GM18505 (cell line): Measurements from ENCODE around the gene PFN3.
"Not testable (repeated sequence)": the region's sequence is repeated elsewhere in the genome, so short reads cannot be mapped to it uniquely, and the experiment has no call there.

Experiments
- ATAC-seq: cut with Tn5 transposase; IDR thresholded peaks from one replicate; pipeline ENCODE4 v1.9.1; 2021; ENCODE audit not compliant: unreplicated experiment
- POLR2A ChIP-seq: IDR thresholded peaks from 4 replicates; pipeline ENCODE4 v1.6.1; 2011; ENCODE audit warnings: borderline replicate concordance; ENCODE audit not compliant: insufficient read depth, insufficient read length; ENCODE audit errors: extremely low read depth

The PFN3 gene

DNA sequence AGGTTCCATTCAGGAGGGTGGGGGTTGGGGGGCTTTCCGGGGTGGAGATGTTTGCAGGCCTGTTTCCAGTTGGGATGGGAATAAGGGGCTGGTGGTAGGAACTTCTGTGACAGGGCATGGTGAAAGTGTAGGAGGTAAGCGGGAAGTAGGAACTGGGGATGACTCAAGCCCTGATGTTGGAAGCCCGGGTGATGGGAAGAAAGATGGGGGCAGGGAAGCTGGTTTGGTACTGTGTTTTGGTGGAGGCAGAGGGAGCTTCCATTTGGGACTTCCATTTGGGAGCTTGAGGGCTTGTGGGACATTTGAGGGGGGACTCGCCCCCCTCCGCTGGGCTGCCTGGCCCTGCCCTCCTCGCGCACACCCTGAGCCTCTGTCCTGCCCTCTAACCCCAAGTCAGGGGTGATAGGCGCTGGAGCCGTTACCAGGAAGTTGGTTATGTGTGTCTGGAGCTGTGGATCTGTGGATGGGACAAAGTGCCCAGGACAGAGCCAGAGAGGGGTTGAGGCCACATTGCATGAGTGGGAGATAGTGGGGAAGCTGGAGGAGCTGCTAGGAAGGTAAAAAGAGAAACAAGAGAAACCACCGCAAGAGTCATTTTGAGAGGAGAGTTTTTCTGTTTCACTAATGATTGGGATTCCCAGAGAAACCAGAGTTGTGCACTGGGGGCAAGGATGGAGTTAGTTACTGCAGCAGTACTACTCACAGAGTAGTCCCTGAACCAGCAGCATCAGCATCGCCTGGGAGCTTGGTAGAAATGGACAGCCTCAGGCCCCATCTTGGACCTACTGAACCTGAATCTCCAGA, 36.1 kb downstream of the PFN3 start:
- TF ChIP-seq POLR2A: no peak
- no peak for ATAC-seq

DNA sequence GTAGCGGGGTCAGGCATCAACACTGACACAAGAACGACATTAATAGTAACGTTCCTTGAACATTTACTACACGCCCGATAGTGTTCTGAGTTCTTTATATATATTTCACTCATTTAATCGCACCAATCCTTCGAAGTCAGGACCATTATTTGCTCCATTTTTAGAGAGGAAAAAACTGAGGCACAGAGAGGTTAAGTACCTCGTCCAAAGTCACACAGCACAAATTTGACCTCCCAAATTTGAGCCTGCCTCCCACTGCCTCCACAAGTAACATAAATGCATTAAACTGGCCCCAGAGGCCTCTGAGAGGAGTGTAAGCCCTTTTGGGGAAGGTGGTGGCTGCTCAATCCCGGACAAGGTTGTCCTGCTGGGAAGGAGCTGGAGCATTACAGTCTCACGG, 36.9 kb downstream of the PFN3 start:
- no peak for ATAC-seq
- TF ChIP-seq POLR2A: no peak

DNA sequence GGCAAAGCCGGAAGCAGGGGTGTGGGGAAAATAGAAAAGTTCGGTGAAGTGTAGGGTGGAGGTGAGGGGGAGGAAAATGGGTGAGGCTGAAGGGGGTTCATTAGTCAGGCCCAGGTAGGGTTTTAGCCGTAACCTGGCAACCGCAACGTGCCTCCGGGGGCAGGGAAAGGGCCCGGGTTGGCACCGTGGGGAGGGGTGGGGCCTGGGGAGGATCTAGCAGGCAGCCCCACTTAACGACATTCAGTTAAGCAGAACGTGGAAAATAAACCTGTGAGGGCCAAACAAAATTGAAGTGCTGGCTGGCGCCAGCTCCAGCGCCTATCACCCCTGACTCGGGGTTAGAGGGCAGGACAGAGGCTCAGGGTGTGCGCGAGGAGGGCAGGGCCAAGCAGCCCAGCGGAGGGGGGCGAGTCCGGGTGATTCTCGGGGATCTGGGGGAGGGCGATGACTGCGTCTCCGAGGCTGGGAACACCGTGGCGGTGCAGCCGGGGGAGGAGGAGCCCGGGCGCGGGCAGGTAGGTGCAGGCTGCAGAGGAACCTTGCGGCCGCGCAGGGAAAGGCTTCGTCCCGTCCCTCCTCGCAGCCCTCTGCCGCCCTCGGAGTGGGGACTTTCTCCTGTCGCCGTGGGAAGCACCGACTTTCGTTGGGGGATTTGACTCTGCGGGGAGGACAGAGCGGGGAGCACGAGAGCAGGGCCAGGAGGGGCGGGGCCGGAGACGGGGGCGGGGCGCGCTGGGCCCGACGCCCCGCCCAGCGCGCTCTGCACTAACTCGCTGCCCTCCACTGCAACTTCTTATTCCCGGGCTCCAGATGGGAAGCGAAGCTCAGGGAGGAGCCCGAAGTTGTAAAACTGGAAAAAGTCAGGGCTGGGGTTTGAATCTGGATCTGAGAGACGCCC, 37.6 kb downstream of the PFN3 start:
- peak; percentile 40 for ATAC-seq
- TF ChIP-seq POLR2A: peak; percentile 42

DNA sequence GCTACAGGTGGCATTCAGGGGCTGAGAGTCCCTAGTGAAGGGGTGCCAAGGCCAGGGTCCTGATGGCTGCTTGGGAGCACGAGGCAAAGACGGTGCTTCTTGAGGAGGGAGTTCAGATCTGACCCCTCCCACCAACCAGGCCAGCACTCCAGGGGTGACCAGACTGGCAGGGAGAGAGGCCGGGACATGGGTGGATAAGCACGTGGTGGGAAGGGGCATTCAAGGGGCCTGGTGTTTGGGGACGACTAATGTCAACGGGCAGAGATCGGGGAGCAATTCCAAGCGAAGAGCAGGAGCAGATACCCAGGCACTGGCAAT, 38.2 kb downstream of the PFN3 start:
- no peak for ATAC-seq
- TF ChIP-seq POLR2A: no peak

DNA sequence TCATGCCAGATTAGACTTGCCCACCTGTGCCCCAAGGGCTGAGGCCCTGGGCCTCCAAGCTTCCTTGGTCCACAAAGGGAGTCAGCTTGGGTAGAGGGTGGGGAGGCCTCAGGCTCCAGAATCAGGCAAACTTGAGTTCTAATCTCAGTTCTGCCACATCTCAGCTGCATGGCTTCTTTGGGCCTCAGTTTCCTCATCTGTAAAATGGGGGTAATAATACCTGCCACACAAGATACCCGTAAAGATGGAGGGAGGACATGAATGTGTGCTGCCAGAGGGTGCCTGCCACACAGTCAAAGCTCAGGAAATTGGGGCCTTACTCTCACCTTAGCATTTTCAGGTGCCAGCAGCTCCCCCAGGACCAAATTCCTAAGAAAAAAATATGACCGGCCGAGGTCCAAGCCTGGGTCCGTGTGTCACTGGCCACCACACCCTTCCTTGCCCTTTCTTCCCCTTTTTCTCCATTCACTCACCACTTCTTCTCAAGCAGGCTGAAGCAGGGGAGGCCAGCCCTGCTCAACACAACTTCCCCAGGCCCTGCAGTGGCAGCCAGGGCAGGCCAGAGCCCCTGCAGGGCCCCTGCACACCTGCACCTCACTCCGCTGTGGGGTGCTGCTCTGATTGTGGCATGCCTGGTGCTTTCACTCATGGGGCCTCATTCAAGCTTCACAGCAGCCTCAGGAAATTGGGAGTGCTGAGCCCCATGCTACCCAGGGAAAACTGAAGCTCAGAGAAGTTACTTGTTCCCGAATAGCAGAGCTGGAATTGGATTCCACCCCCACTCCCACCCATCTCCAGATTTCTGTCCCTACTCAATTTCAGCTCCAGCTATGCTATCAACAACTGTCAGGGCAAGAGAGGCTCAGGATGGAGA, 38.8 kb downstream of the PFN3 start:
- no peak for ATAC-seq
- no peak for TF ChIP-seq POLR2A

DNA sequence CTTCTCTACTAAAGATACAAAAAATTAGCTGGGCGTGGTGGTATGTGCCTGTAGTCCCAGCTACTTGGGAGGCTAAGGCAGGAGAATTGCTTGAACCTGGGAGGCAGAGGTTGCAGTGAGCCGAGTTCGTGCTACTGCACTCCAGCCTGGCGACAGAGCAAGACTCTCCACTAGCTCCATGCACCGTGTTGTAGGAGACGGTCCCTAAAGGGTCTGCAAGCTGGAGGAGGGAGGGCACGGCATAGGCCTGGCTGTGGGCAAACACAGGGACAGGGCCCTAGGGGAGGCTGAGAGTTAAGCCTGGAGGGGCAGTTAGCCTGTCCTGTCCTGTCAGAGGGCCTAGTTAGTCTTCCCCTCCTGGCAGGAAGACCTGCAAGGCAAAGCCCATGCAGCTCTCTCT, 39.7 kb downstream of the PFN3 start:
- ATAC-seq: not testable (repeated sequence)

DNA sequence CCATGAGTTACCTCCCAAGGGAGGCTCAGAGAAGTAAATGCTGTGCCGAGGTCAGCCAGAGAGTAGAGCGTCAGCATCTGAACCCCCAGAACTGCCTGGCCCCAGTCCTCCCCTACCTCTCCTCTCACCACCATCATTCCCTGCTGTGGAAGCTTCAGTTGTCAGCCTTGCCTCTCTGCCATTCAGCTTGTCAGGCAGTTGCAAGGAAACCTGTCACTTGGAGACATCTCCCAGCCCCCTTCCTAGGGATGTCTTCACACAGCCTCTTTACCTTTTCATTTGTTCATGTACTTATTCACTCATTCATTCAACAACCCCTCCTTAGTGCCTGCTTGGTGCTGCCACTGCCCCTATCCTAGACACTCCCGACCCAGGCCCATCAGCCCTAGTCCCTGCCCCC, 40.6 kb downstream of the PFN3 start:
- no peak for ATAC-seq
- TF ChIP-seq POLR2A: no peak

DNA sequence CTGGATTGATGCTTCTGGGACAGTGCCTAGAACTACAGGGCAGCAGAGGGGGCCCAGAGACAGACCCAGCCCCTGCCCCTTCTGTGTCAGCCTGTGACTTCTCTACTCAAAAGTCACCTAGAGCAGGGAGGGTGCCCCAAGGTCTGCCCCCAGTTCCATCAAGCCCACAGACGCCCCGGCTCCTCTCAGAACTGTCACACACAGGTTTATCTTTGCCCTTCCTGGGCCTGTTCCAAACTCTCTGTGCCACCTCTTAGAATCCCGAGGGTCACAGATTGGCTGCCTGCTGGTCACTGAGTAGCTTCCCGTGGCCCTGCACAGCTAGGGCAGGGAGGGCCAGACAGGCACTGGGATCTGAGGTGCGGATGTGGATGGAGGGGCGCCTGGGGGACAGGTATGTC, 41.0 kb downstream of the PFN3 start:
- TF ChIP-seq POLR2A: no peak
- ATAC-seq: no peak

DNA sequence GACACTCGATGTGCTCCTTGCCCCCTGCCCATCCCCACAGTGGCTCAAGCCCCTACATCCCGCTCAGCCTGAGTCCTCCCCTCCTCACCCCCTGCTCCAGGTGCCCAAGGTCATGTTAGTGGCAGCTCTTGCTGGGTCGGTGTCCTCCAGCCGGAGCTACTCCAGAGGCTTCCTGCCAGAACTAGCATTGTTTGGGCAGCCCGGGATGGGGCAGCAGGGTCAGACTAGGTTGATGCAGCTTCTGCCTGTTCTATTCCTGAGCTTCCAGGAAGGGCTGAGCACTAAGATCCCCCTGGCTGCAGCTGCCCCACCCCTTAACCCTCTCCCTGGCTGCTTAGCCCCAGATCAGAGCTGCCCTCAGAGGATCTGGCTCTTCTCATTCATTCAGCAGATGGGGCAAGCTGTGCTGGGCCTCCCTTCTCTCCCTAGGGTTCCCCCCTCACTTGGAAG, 42.1 kb downstream of the PFN3 start:
- TF ChIP-seq POLR2A: no peak
- no peak for ATAC-seq

DNA sequence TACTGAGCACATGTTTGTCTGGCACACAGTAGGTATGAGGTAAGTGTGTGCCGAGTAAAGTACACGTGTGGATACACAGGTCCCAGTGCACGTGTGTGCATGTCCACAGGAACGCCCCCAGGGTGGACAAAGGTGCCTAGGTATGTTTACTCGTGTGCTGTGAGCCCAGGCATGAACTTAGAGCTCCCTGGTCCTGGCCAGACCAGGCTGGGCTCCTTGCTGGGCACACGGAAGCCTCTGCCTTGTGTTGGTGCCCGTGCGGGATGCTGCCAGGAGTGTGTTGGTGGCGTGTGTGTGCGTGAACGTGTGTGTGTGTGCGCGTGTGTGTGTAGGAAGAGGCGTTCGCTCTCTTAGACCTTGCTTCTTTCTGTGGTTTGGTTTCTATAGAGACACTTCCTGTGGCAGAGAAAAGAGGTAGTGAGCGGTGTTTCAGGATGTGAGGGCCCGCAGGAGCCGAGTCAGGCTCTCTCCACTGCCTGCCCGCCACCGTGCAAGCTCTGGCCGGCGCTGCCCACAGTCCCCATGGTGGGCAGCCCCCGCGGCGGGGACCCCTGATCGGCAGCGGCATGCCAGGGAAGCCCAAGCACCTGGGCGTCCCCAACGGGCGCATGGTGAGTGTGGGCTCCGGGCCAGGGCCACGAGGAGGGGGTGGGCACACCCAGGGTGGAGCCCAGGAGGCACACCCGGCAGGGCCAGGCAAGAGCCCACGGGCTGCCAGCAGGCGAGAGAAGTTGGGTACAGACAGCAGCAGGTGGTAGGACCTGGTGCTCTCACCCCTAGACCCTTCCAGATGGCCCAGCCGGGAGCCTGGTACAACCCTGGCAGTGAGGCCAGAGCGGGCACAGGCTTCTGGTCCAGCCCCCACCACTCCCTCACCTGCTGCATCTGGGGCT, 42.8 kb downstream of the PFN3 start, which contains the start of gene RGS14:
Gene RGS14, plus strand, starts transcription at position 466 of the 893 bp plus-strand sequence. Its CDS starts 101 bp downstream, at position 567.
- TF ChIP-seq POLR2A: peak; percentile 81
- ATAC-seq: peak; percentile 79

DNA sequence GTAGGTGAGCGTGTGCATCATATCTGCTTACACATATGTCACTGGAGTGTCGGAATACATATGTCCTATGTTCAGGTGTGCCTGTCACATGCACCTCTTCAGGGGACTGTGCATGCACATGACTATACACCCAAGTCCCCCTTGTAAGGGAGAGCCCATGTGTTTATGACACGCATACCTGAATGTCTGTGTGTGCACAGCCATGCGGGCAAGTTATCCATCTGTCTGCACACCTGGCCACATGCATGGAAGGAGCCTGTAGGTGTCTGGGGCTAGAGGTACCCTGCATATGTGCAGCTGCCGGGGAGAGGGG, 43.4 kb downstream of the PFN3 start:
- TF ChIP-seq POLR2A: no peak

DNA sequence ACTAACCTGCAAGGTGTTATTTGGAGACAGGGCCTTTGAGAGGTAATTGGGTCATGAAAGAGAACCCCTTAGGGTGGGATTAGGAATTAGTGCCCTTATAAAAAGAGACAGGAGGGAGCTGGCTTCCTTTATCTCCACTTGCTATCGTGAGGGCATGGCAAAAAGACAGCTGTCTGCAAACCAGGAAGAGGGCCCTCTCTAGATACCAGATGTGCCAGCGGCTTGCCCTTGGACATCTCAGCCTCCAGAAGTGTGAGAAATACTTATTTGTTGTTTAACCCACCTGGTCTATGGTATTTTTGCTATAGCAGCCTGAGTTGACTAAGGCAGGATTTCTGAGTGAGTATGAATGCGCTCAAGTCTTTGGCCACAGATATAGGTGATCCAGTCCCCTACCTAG, 43.7 kb downstream of the PFN3 start:
- no peak for ATAC-seq
- TF ChIP-seq POLR2A: no peak

More for the DNA sequence above, 43.4 kb downstream of the PFN3 start:
- ATAC-seq: no peak
